Measurements from ENCODE around the gene TMEM232.

DNA sequence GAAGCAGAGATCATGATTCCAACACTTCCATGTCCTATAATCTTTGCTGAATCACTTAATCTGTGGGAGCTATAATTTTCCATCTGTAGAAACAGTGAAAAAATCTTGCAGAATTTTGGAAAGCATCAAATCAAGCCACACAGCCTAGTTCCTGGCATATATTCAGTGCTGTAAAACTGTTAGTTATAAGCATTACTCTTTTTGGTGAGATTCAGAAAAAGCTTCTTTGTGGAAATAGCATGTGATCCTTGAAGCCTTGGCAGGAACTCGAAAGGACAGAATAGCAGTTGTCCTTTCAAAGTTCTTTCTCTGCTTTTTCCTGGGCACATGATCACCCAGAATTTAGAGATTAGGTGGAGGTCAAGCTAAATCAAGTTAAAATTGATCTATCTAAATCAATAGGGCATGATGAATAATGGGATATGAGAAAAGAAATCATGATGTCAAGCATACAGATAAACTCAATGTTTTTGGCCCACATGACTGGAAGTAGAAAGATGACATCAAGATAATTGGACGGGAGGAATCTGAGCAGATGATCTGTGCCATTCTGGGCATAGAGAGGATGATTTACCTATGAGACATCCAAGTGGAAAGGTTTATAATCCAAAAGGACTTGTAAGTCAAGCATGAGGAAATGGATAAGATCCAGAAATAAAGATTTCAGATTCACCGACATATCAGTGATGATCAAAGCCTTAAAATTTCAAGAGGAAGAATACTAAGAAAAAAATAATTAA is 73.1 kb downstream of the TMEM232 start:
- TF ChIP-seq MXI1 (IDR thresholded peaks at IDR 0.05; ENCODE audit: borderline replicate concordance, low read depth, low read length), result no peak
- no peak for TF ChIP-seq CHD1 (IDR thresholded peaks at IDR 0.05; ENCODE audit: low read depth, low read length)
- no peak for TF ChIP-seq POLR2A (IDR thresholded peaks at IDR 0.05; ENCODE audit: low read depth, low read length)
- no peak for TF ChIP-seq CTCF (conservative IDR thresholded peaks at IDR 0.05; ENCODE audit: low read depth, low read length)
- no peak for TF ChIP-seq CEBPB (IDR thresholded peaks at IDR 0.05; ENCODE audit: low read depth, low read length)
- TF ChIP-seq, protein P1, sequence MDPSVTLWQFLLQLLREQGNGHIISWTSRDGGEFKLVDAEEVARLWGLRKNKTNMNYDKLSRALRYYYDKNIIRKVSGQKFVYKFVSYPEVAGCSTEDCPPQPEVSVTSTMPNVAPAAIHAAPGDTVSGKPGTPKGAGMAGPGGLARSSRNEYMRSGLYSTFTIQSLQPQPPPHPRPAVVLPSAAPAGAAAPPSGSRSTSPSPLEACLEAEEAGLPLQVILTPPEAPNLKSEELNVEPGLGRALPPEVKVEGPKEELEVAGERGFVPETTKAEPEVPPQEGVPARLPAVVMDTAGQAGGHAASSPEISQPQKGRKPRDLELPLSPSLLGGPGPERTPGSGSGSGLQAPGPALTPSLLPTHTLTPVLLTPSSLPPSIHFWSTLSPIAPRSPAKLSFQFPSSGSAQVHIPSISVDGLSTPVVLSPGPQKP (IDR thresholded peaks at IDR 0.05; ENCODE audit: borderline replicate concordance, low read depth, low read length), result no peak
- TF ChIP-seq SMC3 (IDR thresholded peaks at IDR 0.05; ENCODE audit: low read depth, low read length), result no peak
- TF ChIP-seq RFX5 (IDR thresholded peaks at IDR 0.05; ENCODE audit: low read depth, low read length), result no peak
- no peak for TF ChIP-seq MAZ (IDR thresholded peaks at IDR 0.05; ENCODE audit: borderline replicate concordance, low read depth, low read length)
- TF ChIP-seq RCOR1 (IDR thresholded peaks at IDR 0.05; ENCODE audit: insufficient replicate concordance, low read length), result no peak
- TF ChIP-seq MAFK (IDR thresholded peaks at IDR 0.05; ENCODE audit: low read depth, low read length), result no peak
- TF ChIP-seq USF2 (IDR thresholded peaks at IDR 0.05; ENCODE audit: low read depth, low read length), result no peak
